Loucy (cell line): ENCODE data around the gene CFAP20DC.

Experiments used
- CTCF ChIP-seq: fragments of 200-600 bp; sonication (generic); conservative IDR thresholded peaks from 2 replicates; pipeline ENCODE4 v1.5.1; 2014; ENCODE audit warnings: mild to moderate bottlenecking, antibody characterized with exemption, low read length
- EZH2phosphoT487 ChIP-seq: fragments of 200-600 bp; IDR thresholded peaks from 2 replicates; pipeline ENCODE4 v1.6.1; 2018; ENCODE audit warnings: antibody characterized with exemption, mild to moderate bottlenecking, moderate library complexity, borderline replicate concordance

- no peak for TF ChIP-seq CTCF
- TF ChIP-seq EZH2phosphoT487 = no peak
Observed at GRCh38 chr3:58800032-58800431, 249.8 kb downstream of the CFAP20DC start.
